ENCODE data around the gene ZBTB43.

Gene ZBTB43

GRCh38 chr9:126833020-126833419 is 28.2 kb downstream of the ZBTB43 start:
- H3K36me3 ChIP-seq (ENCODE audit: insufficient read depth, low read depth, low read length), result peaks cover 31% of the 10 kb centered on the region
- no peaks in the 10 kb centered on the region for H3K9me3 ChIP-seq (ENCODE audit: insufficient read depth, low read depth, low read length)
- no peak overlapping the region for H3K4me3 ChIP-seq (ENCODE audit: low read length)
- no peaks in the 10 kb centered on the region for H3K4me1 ChIP-seq (ENCODE audit: insufficient read depth, low read length)
- H3K27ac ChIP-seq (ENCODE audit: low read length), result no peak overlapping the region
- H3K27me3 ChIP-seq (ENCODE audit: insufficient read depth, low read length), result no peaks in the 10 kb centered on the region
- no peak overlapping the region for H3K9ac ChIP-seq (ENCODE audit: low read depth, low read length)

- peaks cover 31% of the 10 kb centered on the region for H3K36me3 ChIP-seq (ENCODE audit: insufficient read depth, low read depth, low read length)
- H3K4me3 ChIP-seq (ENCODE audit: low read length), result no peak overlapping the region
- no peak overlapping the region for H3K9ac ChIP-seq (ENCODE audit: low read depth, low read length)
- H3K4me1 ChIP-seq (ENCODE audit: insufficient read depth, low read length), result no peaks in the 10 kb centered on the region
- no peak overlapping the region for H3K27ac ChIP-seq (ENCODE audit: low read length)
- no peaks in the 10 kb centered on the region for H3K9me3 ChIP-seq (ENCODE audit: insufficient read depth, low read depth, low read length)
- H3K27me3 ChIP-seq (ENCODE audit: insufficient read depth, low read length), result no peaks in the 10 kb centered on the region
These were observed 29.0 kb downstream of the ZBTB43 start for GRCh38 chr9:126833710-126834345.

GRCh38 chr9:126834672-126835071 is 29.8 kb downstream of the ZBTB43 start:
- no peak overlapping the region for H3K4me3 ChIP-seq (ENCODE audit: low read length)
- no peak overlapping the region for H3K27ac ChIP-seq (ENCODE audit: low read length)
- no peaks in the 10 kb centered on the region for H3K4me1 ChIP-seq (ENCODE audit: insufficient read depth, low read length)
- peaks cover 31% of the 10 kb centered on the region for H3K36me3 ChIP-seq (ENCODE audit: insufficient read depth, low read depth, low read length)
- no peaks in the 10 kb centered on the region for H3K27me3 ChIP-seq (ENCODE audit: insufficient read depth, low read length)
- H3K9ac ChIP-seq (ENCODE audit: low read depth, low read length), result no peak overlapping the region
- no peaks in the 10 kb centered on the region for H3K9me3 ChIP-seq (ENCODE audit: insufficient read depth, low read depth, low read length)

GRCh38 chr9:126836216-126836615 is 31.4 kb downstream of the ZBTB43 start:
- no peaks in the 10 kb centered on the region for H3K9me3 ChIP-seq (ENCODE audit: insufficient read depth, low read depth, low read length)
- H3K36me3 ChIP-seq (ENCODE audit: insufficient read depth, low read depth, low read length), result peaks cover 31% of the 10 kb centered on the region
- no peaks in the 10 kb centered on the region for H3K4me1 ChIP-seq (ENCODE audit: insufficient read depth, low read length)
- H3K4me3 ChIP-seq (ENCODE audit: low read length), result no peak overlapping the region
- no peaks in the 10 kb centered on the region for H3K27me3 ChIP-seq (ENCODE audit: insufficient read depth, low read length)
- no peak overlapping the region for H3K27ac ChIP-seq (ENCODE audit: low read length)
- H3K9ac ChIP-seq (ENCODE audit: low read depth, low read length), result no peak overlapping the region

GRCh38 chr9:126838055-126838811 is 33.4 kb downstream of the ZBTB43 start:
- Histone ChIP-seq H3K27ac (ENCODE audit: low read length) (no peak overlapping the region), H3K9ac (ENCODE audit: low read depth, low read length) (no peak overlapping the region), H3K4me1 (ENCODE audit: insufficient read depth, low read length) (no peaks in the 10 kb centered on the region), H3K9me3 (ENCODE audit: insufficient read depth, low read depth, low read length) (no peaks in the 10 kb centered on the region), H3K36me3 (ENCODE audit: insufficient read depth, low read depth, low read length) (peaks cover 19% of the 10 kb centered on the region), H3K4me3 (ENCODE audit: low read length) (no peak overlapping the region), H3K27me3 (ENCODE audit: insufficient read depth, low read length) (no peaks in the 10 kb centered on the region)

GRCh38 chr9:126838895-126839294 is 34.1 kb downstream of the ZBTB43 start:
- peaks cover 13% of the 10 kb centered on the region for H3K36me3 ChIP-seq (ENCODE audit: insufficient read depth, low read depth, low read length)
- no peaks in the 10 kb centered on the region for H3K4me1 ChIP-seq (ENCODE audit: insufficient read depth, low read length)
- H3K9ac ChIP-seq (ENCODE audit: low read depth, low read length), result no peak overlapping the region
- no peaks in the 10 kb centered on the region for H3K9me3 ChIP-seq (ENCODE audit: insufficient read depth, low read depth, low read length)
- H3K27ac ChIP-seq (ENCODE audit: low read length), result no peak overlapping the region
- no peaks in the 10 kb centered on the region for H3K27me3 ChIP-seq (ENCODE audit: insufficient read depth, low read length)
- no peak overlapping the region for H3K4me3 ChIP-seq (ENCODE audit: low read length)

- Histone ChIP-seq H3K4me1 (ENCODE audit: insufficient read depth, low read length) (no peaks in the 10 kb centered on the region), H3K36me3 (ENCODE audit: insufficient read depth, low read depth, low read length) (peaks cover 9% of the 10 kb centered on the region), H3K4me3 (ENCODE audit: low read length) (no peak overlapping the region), H3K27ac (ENCODE audit: low read length) (no peak overlapping the region), H3K9ac (ENCODE audit: low read depth, low read length) (no peak overlapping the region), H3K27me3 (ENCODE audit: insufficient read depth, low read length) (no peaks in the 10 kb centered on the region), H3K9me3 (ENCODE audit: insufficient read depth, low read depth, low read length) (no peaks in the 10 kb centered on the region)
These were observed 34.5 kb downstream of the ZBTB43 start for GRCh38 chr9:126839301-126839700.

- no peaks in the 10 kb centered on the region for H3K9me3 ChIP-seq (ENCODE audit: insufficient read depth, low read depth, low read length)
- no peaks in the 10 kb centered on the region for H3K27me3 ChIP-seq (ENCODE audit: insufficient read depth, low read length)
- H3K27ac ChIP-seq (ENCODE audit: low read length), result no peak overlapping the region
- H3K9ac ChIP-seq (ENCODE audit: low read depth, low read length), result no peak overlapping the region
- no peaks in the 10 kb centered on the region for H3K4me1 ChIP-seq (ENCODE audit: insufficient read depth, low read length)
- H3K36me3 ChIP-seq (ENCODE audit: insufficient read depth, low read depth, low read length), result no peaks in the 10 kb centered on the region
- H3K4me3 ChIP-seq (ENCODE audit: low read length), result no peak overlapping the region
These were observed 37.5 kb downstream of the ZBTB43 start for GRCh38 chr9:126842220-126842842.

- no peak overlapping the region for H3K27ac ChIP-seq (ENCODE audit: low read length)
- no peak overlapping the region for H3K4me3 ChIP-seq (ENCODE audit: low read length)
- H3K9me3 ChIP-seq (ENCODE audit: insufficient read depth, low read depth, low read length), result no peaks in the 10 kb centered on the region
- no peaks in the 10 kb centered on the region for H3K4me1 ChIP-seq (ENCODE audit: insufficient read depth, low read length)
- H3K27me3 ChIP-seq (ENCODE audit: insufficient read depth, low read length), result no peaks in the 10 kb centered on the region
- no peaks in the 10 kb centered on the region for H3K36me3 ChIP-seq (ENCODE audit: insufficient read depth, low read depth, low read length)
- no peak overlapping the region for H3K9ac ChIP-seq (ENCODE audit: low read depth, low read length)
These were observed 38.3 kb downstream of the ZBTB43 start for GRCh38 chr9:126842977-126843799.

GRCh38 chr9:126844085-126844484 is 39.2 kb downstream of the ZBTB43 start:
- no peak overlapping the region for H3K27ac ChIP-seq (ENCODE audit: low read length)
- H3K36me3 ChIP-seq (ENCODE audit: insufficient read depth, low read depth, low read length), result no peaks in the 10 kb centered on the region
- H3K9me3 ChIP-seq (ENCODE audit: insufficient read depth, low read depth, low read length), result no peaks in the 10 kb centered on the region
- H3K27me3 ChIP-seq (ENCODE audit: insufficient read depth, low read length), result no peaks in the 10 kb centered on the region
- no peak overlapping the region for H3K4me3 ChIP-seq (ENCODE audit: low read length)
- no peaks in the 10 kb centered on the region for H3K4me1 ChIP-seq (ENCODE audit: insufficient read depth, low read length)
- H3K9ac ChIP-seq (ENCODE audit: low read depth, low read length), result no peak overlapping the region

- no peak overlapping the region for H3K9ac ChIP-seq (ENCODE audit: low read depth, low read length)
- H3K27me3 ChIP-seq (ENCODE audit: insufficient read depth, low read length), result peaks cover 7% of the 10 kb centered on the region; the same call in 1 of the 2 replicates
- no peaks in the 10 kb centered on the region for H3K9me3 ChIP-seq (ENCODE audit: insufficient read depth, low read depth, low read length)
- H3K4me1 ChIP-seq (ENCODE audit: insufficient read depth, low read length), result no peaks in the 10 kb centered on the region
- H3K27ac ChIP-seq (ENCODE audit: low read length), result no peak overlapping the region
- H3K36me3 ChIP-seq (ENCODE audit: insufficient read depth, low read depth, low read length), result no peaks in the 10 kb centered on the region
- no peak overlapping the region for H3K4me3 ChIP-seq (ENCODE audit: low read length)
These were observed 42.2 kb downstream of the ZBTB43 start for GRCh38 chr9:126847051-126847450.

Measured in iPS-20b (cell line).